ENCODE data around the gene CLCNKB. TPM values are rescaled to one million over a fixed set of nuclear protein-coding genes. Genes with fewer than 3 reads are reported as not detected.

CLCNKB gene
- total RNA-seq, 3 donors from 2014 or later (not counting 1 experiment from before 2014, with no cell fraction given) = not detected

- H3K4me1 Mint-ChIP-seq = peaks cover 0 to 18% of the 10 kb centered on the region in 2 donors
- no peak overlapping the region for H3K27ac Mint-ChIP-seq
- H3K27ac ChIP-seq (ENCODE audit: low read length) = no peak overlapping the region
- no peak overlapping the region for H3K4me3 ChIP-seq (ENCODE audit: low read length)
- TF ChIP-seq CTCF (IDR thresholded peaks at IDR 0.05) = no peak
- H3K27me3 ChIP-seq (ENCODE audit: control insufficient read depth, insufficient read depth, low read length) = peaks cover 2% of the 10 kb centered on the region
- WGBS (ENCODE audit: insufficient coverage) = 89% methylated on average over 17 of the region's 18 CpGs
- H3K9me3 Mint-ChIP-seq = no peaks in the 10 kb centered on the region
- ATAC-seq (no peak), DNase-seq (no peak)
- intact Hi-C loops (cut with micrococcal nuclease) = no loop called here
- H3K27me3 Mint-ChIP-seq (ENCODE audit: low read depth in 2 of 2) = peaks cover 22 to 26% of the 10 kb centered on the region in 2 donors
- H3K4me3 Mint-ChIP-seq = no peak overlapping the region
- H3K4me1 ChIP-seq (ENCODE audit: control insufficient read depth, insufficient read depth, low read length) = no peaks in the 10 kb centered on the region
- H3K36me3 ChIP-seq (ENCODE audit: control insufficient read depth, insufficient read depth, low read length) = no peaks in the 10 kb centered on the region
- no peaks in the 10 kb centered on the region for H3K9me3 ChIP-seq (ENCODE audit: control insufficient read depth, insufficient read depth, low read length)
- no peaks in the 10 kb centered on the region for H3K36me3 Mint-ChIP-seq
Observed at GRCh38 chr1:16092097-16092922, 48.7 kb downstream of the CLCNKB start.

GRCh38 chr1:16092923-16093511 lies 49.4 kb downstream of the CLCNKB start:
- no peaks in the 10 kb centered on the region for H3K9me3 Mint-ChIP-seq
- TF ChIP-seq CTCF (IDR thresholded peaks at IDR 0.05) = no peak
- H3K36me3 ChIP-seq (ENCODE audit: control insufficient read depth, insufficient read depth, low read length) = no peaks in the 10 kb centered on the region
- H3K9me3 ChIP-seq (ENCODE audit: control insufficient read depth, insufficient read depth, low read length) = no peaks in the 10 kb centered on the region
- no peak for DNase-seq
- H3K27ac Mint-ChIP-seq = no peak overlapping the region
- no peaks in the 10 kb centered on the region for H3K4me1 ChIP-seq (ENCODE audit: control insufficient read depth, insufficient read depth, low read length)
- peaks cover 24 to 26% of the 10 kb centered on the region in 2 donors for H3K27me3 Mint-ChIP-seq (ENCODE audit: low read depth in 2 of 2)
- no peak for ATAC-seq
- H3K27ac ChIP-seq (ENCODE audit: low read length) = no peak overlapping the region
- H3K27me3 ChIP-seq (ENCODE audit: control insufficient read depth, insufficient read depth, low read length) = peaks cover 2% of the 10 kb centered on the region
- peaks cover 0 to 18% of the 10 kb centered on the region in 2 donors for H3K4me1 Mint-ChIP-seq
- no peaks in the 10 kb centered on the region for H3K36me3 Mint-ChIP-seq
- intact Hi-C loops (cut with micrococcal nuclease) = no loop called here
- H3K4me3 Mint-ChIP-seq = no peak overlapping the region
- H3K4me3 ChIP-seq (ENCODE audit: low read length) = no peak overlapping the region
- 93% methylated on average over 5 of the region's 9 CpGs for WGBS (ENCODE audit: insufficient coverage)

- DNase-seq (no peak), ATAC-seq (no peak)
- Histone ChIP-seq H3K27ac (ENCODE audit: low read length) (no peak overlapping the region), H3K9me3 (ENCODE audit: control insufficient read depth, insufficient read depth, low read length) (no peaks in the 10 kb centered on the region), H3K36me3 (ENCODE audit: control insufficient read depth, insufficient read depth, low read length) (no peaks in the 10 kb centered on the region), H3K27me3 (ENCODE audit: control insufficient read depth, insufficient read depth, low read length) (peaks cover 2% of the 10 kb centered on the region), H3K4me1 (ENCODE audit: control insufficient read depth, insufficient read depth, low read length) (no peaks in the 10 kb centered on the region), H3K4me3 (ENCODE audit: low read length) (no peak overlapping the region)
- TF ChIP-seq CTCF (IDR thresholded peaks at IDR 0.05) = no peak
- peaks cover 0 to 18% of the 10 kb centered on the region in 2 donors for H3K4me1 Mint-ChIP-seq
- H3K4me3 Mint-ChIP-seq = no peak overlapping the region
- 83% methylated on average over 9 of the region's 9 CpGs for WGBS (ENCODE audit: insufficient coverage)
- intact Hi-C loops (cut with micrococcal nuclease) = no loop called here
- no peaks in the 10 kb centered on the region for H3K9me3 Mint-ChIP-seq
- no peaks in the 10 kb centered on the region for H3K36me3 Mint-ChIP-seq
- no peak overlapping the region for H3K27ac Mint-ChIP-seq
- peaks cover 24 to 26% of the 10 kb centered on the region in 2 donors for H3K27me3 Mint-ChIP-seq (ENCODE audit: low read depth in 2 of 2)
Observed at GRCh38 chr1:16093611-16094010, 50.0 kb downstream of the CLCNKB start.

Data from natural killer cell (primary cell).